LoVo (cell line): ENCODE measurements around the gene COL1A1.
A peak's percentile ranks its signal among the peaks of the same experiment; 100 is the strongest.

Source experiments
- DNase-seq: peaks from one replicate; pipeline ENCODE4 v3.0.0-alpha.2; 2016; ENCODE audit warnings: low spot score

The COL1A1 gene

GRCh38 chr17:50153650-50154575 lies 47.5 kb downstream of the COL1A1 start:
- no peak for DNase-seq

- no peak for DNase-seq
These were observed 48.7 kb downstream of the COL1A1 start for GRCh38 chr17:50152736-50153135.

GRCh38 chr17:50151937-50152547 lies 49.4 kb downstream of the COL1A1 start:
- DNase-seq, result peak; percentile 84

- peak; percentile 93 for DNase-seq
These were observed 50.1 kb downstream of the COL1A1 start for GRCh38 chr17:50151041-50151936.

GRCh38 chr17:50150354-50151040 lies 50.9 kb downstream of the COL1A1 start, which contains the start of gene PPP1R9B:
TSS of gene PPP1R9B (minus strand) at chr17:50150677. CDS start at chr17:50150513, 164 bp downstream.
- no peak for DNase-seq

- peak; percentile 43 for DNase-seq
These were observed 51.7 kb downstream of the COL1A1 start for GRCh38 chr17:50149417-50150353.

- no peak for DNase-seq
These were observed 52.4 kb downstream of the COL1A1 start for GRCh38 chr17:50149091-50149416.

- peak; percentile 36 for DNase-seq
These were observed 53.0 kb downstream of the COL1A1 start for GRCh38 chr17:50148226-50149090.

GRCh38 chr17:50147841-50148225 lies 53.6 kb downstream of the COL1A1 start:
- DNase-seq, result no peak

- no peak for DNase-seq
These were observed 54.3 kb downstream of the COL1A1 start for GRCh38 chr17:50146927-50147665.

GRCh38 chr17:50146230-50146926 lies 55.1 kb downstream of the COL1A1 start:
- no peak for DNase-seq

- DNase-seq, result no peak
These were observed 55.8 kb downstream of the COL1A1 start for GRCh38 chr17:50145532-50146229.

GRCh38 chr17:50144845-50145531 lies 56.4 kb downstream of the COL1A1 start:
- no peak for DNase-seq

- DNase-seq, result no peak
These were observed 57.1 kb downstream of the COL1A1 start for GRCh38 chr17:50144355-50144754.

GRCh38 chr17:50143461-50144176 lies 57.8 kb downstream of the COL1A1 start:
- no peak for DNase-seq

GRCh38 chr17:50141745-50142110 lies 59.7 kb downstream of the COL1A1 start:
- no peak for DNase-seq
